Progenitor cell of endocrine pancreas (in vitro differentiated cells): ENCODE data around the gene ZCCHC18. TPM values are rescaled to one million over a fixed set of nuclear protein-coding genes. Genes with fewer than 3 reads are reported as not detected.
A peak's percentile ranks its signal among the peaks of the same experiment; 100 is the strongest.

Experiments used
- DNase-seq: peaks from one replicate; pipeline ENCODE4 v3.0.0; 2021; ENCODE audit warnings: low spot score; ENCODE audit not compliant: unreplicated experiment
- H3K27ac Mint-ChIP-seq: 2 replicates; pipeline ENCODE4 v1.8.0; 2021; ENCODE audit warnings: mild to moderate bottlenecking, moderate library complexity, mixed read lengths
- H3K27me3 Mint-ChIP-seq: 2 replicates; pipeline ENCODE4 v1.8.0; 2021; ENCODE audit warnings: mixed read lengths
- H3K36me3 Mint-ChIP-seq: 2 replicates; pipeline ENCODE4 v1.8.0; 2022; ENCODE audit warnings: mixed read lengths; ENCODE audit not compliant: insufficient read depth
- H3K4me1 Mint-ChIP-seq: 2 replicates; pipeline ENCODE4 v1.8.0; 2021; ENCODE audit warnings: low read depth, mixed read lengths
- H3K4me3 Mint-ChIP-seq: 2 replicates; pipeline ENCODE4 v1.8.0; 2021; ENCODE audit warnings: low read depth, mild to moderate bottlenecking, moderate library complexity, mixed read lengths
- H3K9me3 Mint-ChIP-seq: 2 replicates; pipeline ENCODE4 v1.8.0; 2021; ENCODE audit warnings: low read depth, mixed read lengths
- CTCF ChIP-seq: fragments of 200-600 bp; sonication (generic); IDR thresholded peaks from one replicate; pipeline ENCODE4 v1.5.0; 2021; ENCODE audit warnings: antibody characterized with exemption, mild to moderate bottlenecking; ENCODE audit not compliant: unreplicated experiment
- total RNA-seq: library from RNA; stranded (reverse); gene quantifications from 2 replicates; pipeline ENCODE4 v1.2.1, GENCODE V29; 2021

The ZCCHC18 gene
- total RNA-seq, 1 donor from 2014 or later: 5.1 TPM

GRCh38 chrX:104135677-104136076, 23.4 kb downstream of the ZCCHC18 start:
- DNase-seq: no peak
- Mint-ChIP-seq H3K4me1 (no peaks in the 10 kb centered on the region), H3K27me3 (no peaks in the 10 kb centered on the region), H3K27ac (no peak overlapping the region), H3K9me3 (peaks cover 18% of the 10 kb centered on the region), H3K4me3 (no peak overlapping the region), H3K36me3 (no peaks in the 10 kb centered on the region)
- no peak for TF ChIP-seq CTCF

- Mint-ChIP-seq H3K27me3 (no peaks in the 10 kb centered on the region), H3K9me3 (peaks cover 16% of the 10 kb centered on the region)
- peak; percentile 49 for DNase-seq
These were observed 24.1 kb downstream of the ZCCHC18 start for GRCh38 chrX:104136241-104137019.

GRCh38 chrX:104137496-104137895, 25.2 kb downstream of the ZCCHC18 start:
- no peak overlapping the region for H3K27ac Mint-ChIP-seq
- peaks cover 12% of the 10 kb centered on the region for H3K9me3 Mint-ChIP-seq
- H3K36me3 Mint-ChIP-seq: no peaks in the 10 kb centered on the region
- TF ChIP-seq CTCF: no peak
- no peak for DNase-seq
- H3K27me3 Mint-ChIP-seq: no peaks in the 10 kb centered on the region
- no peaks in the 10 kb centered on the region for H3K4me1 Mint-ChIP-seq
- no peak overlapping the region for H3K4me3 Mint-ChIP-seq

More at GRCh38 chrX:104136241-104137019, 24.1 kb downstream of the ZCCHC18 start:
- Mint-ChIP-seq H3K27ac (no peak overlapping the region), H3K4me3 (peak overlapping the region; percentile 64), H3K4me1 (no peaks in the 10 kb centered on the region), H3K36me3 (no peaks in the 10 kb centered on the region)
- peak; percentile 72 for TF ChIP-seq CTCF

- no peaks in the 10 kb centered on the region for H3K27me3 Mint-ChIP-seq
- no peak overlapping the region for H3K27ac Mint-ChIP-seq
- H3K4me3 Mint-ChIP-seq: no peak overlapping the region
- peaks cover 10% of the 10 kb centered on the region for H3K9me3 Mint-ChIP-seq
- TF ChIP-seq CTCF: no peak
- no peaks in the 10 kb centered on the region for H3K4me1 Mint-ChIP-seq
- H3K36me3 Mint-ChIP-seq: no peaks in the 10 kb centered on the region
- no peak for DNase-seq
These were observed 28.9 kb downstream of the ZCCHC18 start for GRCh38 chrX:104141087-104141760.

- TF ChIP-seq CTCF: no peak
- H3K27me3 Mint-ChIP-seq: no peaks in the 10 kb centered on the region
- peaks cover under 1% of the 10 kb centered on the region for H3K4me1 Mint-ChIP-seq
- H3K4me3 Mint-ChIP-seq: no peak overlapping the region
- peaks cover 9% of the 10 kb centered on the region for H3K9me3 Mint-ChIP-seq
- DNase-seq: no peak
- H3K27ac Mint-ChIP-seq: no peak overlapping the region
- no peaks in the 10 kb centered on the region for H3K36me3 Mint-ChIP-seq
These were observed 38.7 kb downstream of the ZCCHC18 start for GRCh38 chrX:104151037-104151436.
